ENCODE results near the gene PRR5.
"Not testable (repeated sequence)": the region's sequence is repeated elsewhere in the genome, so short reads cannot be mapped to it uniquely, and the experiment has no call there.

The PRR5 gene

GRCh38 chr22:44673406-44673805, 28.6 kb upstream of the PRR5 start:
- DNase-seq (ENCODE audit: low spot score), result no peak

GRCh38 chr22:44676066-44676440, 26.0 kb upstream of the PRR5 start:
- not testable (repeated sequence) for DNase-seq (ENCODE audit: low spot score)

- no peak for DNase-seq (ENCODE audit: low spot score)
These were observed 25.3 kb upstream of the PRR5 start for GRCh38 chr22:44676441-44677352.

- DNase-seq (ENCODE audit: low spot score), result no peak
These were observed 24.6 kb upstream of the PRR5 start for GRCh38 chr22:44677353-44677840.

- no peak for DNase-seq (ENCODE audit: low spot score)
These were observed 24.0 kb upstream of the PRR5 start for GRCh38 chr22:44677871-44678555.

GRCh38 chr22:44678556-44679305, 23.3 kb upstream of the PRR5 start:
- DNase-seq (ENCODE audit: low spot score), result no peak

- not testable (repeated sequence) for DNase-seq (ENCODE audit: low spot score)
These were observed 22.7 kb upstream of the PRR5 start for GRCh38 chr22:44679306-44679647.

- no peak for DNase-seq (ENCODE audit: low spot score)
These were observed 21.9 kb upstream of the PRR5 start for GRCh38 chr22:44680058-44680457.

- DNase-seq (ENCODE audit: low spot score), result no peak
These were observed 21.5 kb upstream of the PRR5 start for GRCh38 chr22:44680481-44680894.

GRCh38 chr22:44682556-44683168, 19.3 kb upstream of the PRR5 start:
- DNase-seq (ENCODE audit: low spot score), result no peak

GRCh38 chr22:44683237-44683636, 18.8 kb upstream of the PRR5 start:
- DNase-seq (ENCODE audit: low spot score), result no peak

GRCh38 chr22:44683881-44684280, 18.1 kb upstream of the PRR5 start:
- DNase-seq (ENCODE audit: low spot score), result no peak

- peak; percentile 85 for DNase-seq (ENCODE audit: low spot score)
These were observed 17.3 kb upstream of the PRR5 start for GRCh38 chr22:44684506-44685383.

GRCh38 chr22:44685384-44686056, 16.5 kb upstream of the PRR5 start:
- DNase-seq (ENCODE audit: low spot score), result peak; percentile 87

GRCh38 chr22:44686873-44687600, 15.0 kb upstream of the PRR5 start:
- no peak for DNase-seq (ENCODE audit: low spot score)

GRCh38 chr22:44689173-44689572, 12.8 kb upstream of the PRR5 start:
- no peak for DNase-seq (ENCODE audit: low spot score)

GRCh38 chr22:44689915-44690524, 12.0 kb upstream of the PRR5 start:
- no peak for DNase-seq (ENCODE audit: low spot score)

- DNase-seq (ENCODE audit: low spot score), result no peak
These were observed 10.0 kb upstream of the PRR5 start for GRCh38 chr22:44691796-44692661.

All from CD4-positive, alpha-beta T cell treated with Interleukin-6 at 100 ng/mL for 8 hours (primary cell).